Panc1 (cell line): ENCODE data around the gene ETHE1. TPM values are rescaled to one million over a fixed set of nuclear protein-coding genes. Genes with fewer than 3 reads are reported as not detected.

ENCODE experiments used
- ATAC-seq: fragments of 200-7000 bp; cut with Tn5 transposase; 2 replicates; pipeline ENCODE4 v1.9.1; 2020; ENCODE audit warnings: mild to moderate bottlenecking, moderate library complexity
- BruUV-seq: library from RNA; stranded (reverse); fragments of 400-500 nt; replicated peaks from 2 replicates; lab custom pipeline; 2021; lab: Mats Ljungman, UMichigan
- CTCF ChIA-PET: fragments of 300-600 bp; sonication (Branson Sonifier 250); formaldehyde crosslinking; loops from one replicate; lab custom pipeline; 2022; ENCODE audit warnings: antibody characterized with exemption; lab: Charles Lee
- POLR2A ChIA-PET: fragments of 300-600 bp; sonication (Branson Sonifier 250); formaldehyde crosslinking; loops from one replicate; lab custom pipeline; 2022; ENCODE audit warnings: antibody characterized with exemption; lab: Charles Lee
- DNase-seq: peaks from one replicate; pipeline ENCODE4 v3.0.0-alpha.2; 2010; ENCODE audit warnings: low read depth, low spot score
- H3K27ac ChIP-seq: 2 replicates; pipeline ENCODE4 v1.5.1; 2011; ENCODE audit warnings: mild to moderate bottlenecking, low read length, inconsistent platforms
- H3K27me3 ChIP-seq: fragments of 200-500 bp; sonication (Bioruptor generic); 2 replicates; pipeline ENCODE4 v1.6.0; 2014; ENCODE audit warnings: low read length, inconsistent platforms; ENCODE audit not compliant: control insufficient read depth, insufficient read depth
- H3K36me3 ChIP-seq: fragments of 200-500 bp; sonication (Bioruptor generic); 2 replicates; pipeline ENCODE4 v1.5.1; 2014; ENCODE audit warnings: inconsistent platforms, mild to moderate bottlenecking, low read length, moderate library complexity; ENCODE audit not compliant: control insufficient read depth, insufficient read depth
- H3K4me1 ChIP-seq: 2 replicates; pipeline ENCODE4 v1.5.1; 2011; ENCODE audit warnings: inconsistent platforms, mild to moderate bottlenecking, low read length, moderate library complexity; ENCODE audit not compliant: control insufficient read depth, insufficient read depth
- H3K4me3 ChIP-seq, 2 experiments: 2 replicates each; pipeline ENCODE4 v1.5.1; 2011 to 2012; ENCODE audit warnings: low read depth in 2 of 2, low read length in 2 of 2, mild to moderate bottlenecking in 2 of 2, inconsistent platforms in 1 of 2, moderate library complexity in 1 of 2
- H3K9me3 ChIP-seq: fragments of 200-500 bp; sonication (Bioruptor generic); 2 replicates; pipeline ENCODE4 v1.5.1; 2014; ENCODE audit warnings: low read depth, mild to moderate bottlenecking, inconsistent platforms, low read length, moderate library complexity; ENCODE audit not compliant: control insufficient read depth, insufficient read depth
- POLR2AphosphoS5 ChIP-seq: IDR thresholded peaks from 2 replicates; pipeline ENCODE4 v1.6.1; 2012; ENCODE audit warnings: mild to moderate bottlenecking, low read depth, low read length, moderate library complexity
- SIN3A ChIP-seq: IDR thresholded peaks from 2 replicates; pipeline ENCODE4 v1.6.1; 2012; ENCODE audit warnings: low read depth, mild to moderate bottlenecking, low read length, moderate library complexity, borderline replicate concordance; ENCODE audit not compliant: insufficient read depth
- TCF7L2 ChIP-seq: IDR thresholded peaks from 2 replicates; pipeline ENCODE4 v1.6.1; 2011; ENCODE audit warnings: mild to moderate bottlenecking, low read depth, low read length, inconsistent platforms
- in situ Hi-C: cut with HindIII; loops from 2 replicates; pipeline ENCODE4 v1.10.0; 2016; ENCODE audit warnings: low sequenced_read_pairs, low pct_unique_long_range_greater_than_20kb
- intact Hi-C: fragments of 100-400 bp; cut with micrococcal nuclease; formaldehyde crosslinking; loops from one replicate; pipeline ENCODE4 v1.10.0; 2022; ENCODE audit not compliant: unreplicated experiment
- total RNA-seq: library from RNA; stranded (reverse); gene quantifications from one replicate; pipeline ENCODE4 v1.2.1, GENCODE V29; 2021; ENCODE audit not compliant: unreplicated experiment
- TF ChIP-seq, protein P1 (sequence below), 2 experiments: IDR thresholded peaks; 2 replicates each; pipeline ENCODE4 v1.6.1; 2011 to 2012; ENCODE audit warnings: low read depth in 2 of 2, control low read depth in 1 of 2, low read length in 1 of 2, mild to moderate bottlenecking in 1 of 2, moderate library complexity in 1 of 2; ENCODE audit not compliant: insufficient read depth in 1 of 2
- TF ChIP-seq, protein P2 (sequence below): fragments of 450-650 bp; IDR thresholded peaks from 2 replicates; pipeline ENCODE4 v1.5.1; 2017; ENCODE audit warnings: mild to moderate bottlenecking

The ETHE1 gene
- total RNA-seq, 1 experiment from 2014 or later: 15.6 TPM

DNA sequence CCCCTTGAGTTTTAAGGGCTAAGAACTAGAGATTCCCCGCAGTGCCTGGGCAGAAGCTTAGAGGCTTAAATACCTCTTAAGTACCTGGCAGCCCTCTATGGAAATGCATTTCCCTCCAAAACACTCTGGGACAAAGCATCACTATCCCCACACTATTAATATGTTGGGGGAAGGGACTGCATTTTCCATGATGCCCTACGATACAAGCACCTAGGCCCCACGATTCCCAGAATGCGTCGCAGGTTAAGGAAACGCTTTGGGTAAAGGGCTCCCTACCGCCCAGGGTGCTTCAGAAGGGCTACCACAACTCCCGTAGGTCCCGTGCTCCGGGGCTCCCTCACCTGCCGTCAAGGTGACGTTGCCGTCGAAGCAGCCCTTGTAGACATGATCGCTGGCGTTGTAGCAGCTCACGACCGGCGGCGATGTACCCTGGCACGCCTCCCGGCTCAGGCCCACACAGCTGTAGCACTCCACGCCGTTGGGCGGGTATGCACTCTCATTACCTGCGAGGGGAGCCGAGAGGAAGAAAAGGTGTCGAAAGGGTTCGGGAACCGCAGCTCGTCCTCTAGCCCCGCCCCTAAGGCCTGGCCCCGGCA, 64.1 kb downstream of the ETHE1 start:
- no peaks in the 10 kb centered on the region for H3K9me3 ChIP-seq
- H3K27ac ChIP-seq: no peak overlapping the region; the same call in 1 of the 2 replicates
- CTCF ChIA-PET: interaction anchor here (0.6 to 1.4 kb wide), 2 partner anchors 16 to 55 kb away, joined by 9 to 12 read pairs; no protein-coding TSS in a partner anchor
- H3K4me3 ChIP-seq: peak overlapping the region; percentile 57 to 72
- H3K4me1 ChIP-seq: peaks cover 3% of the 10 kb centered on the region; the same call in 1 of the 2 replicates
- POLR2A ChIA-PET: interaction anchor here (0.6 kb wide), 1 partner anchor 54 kb away, joined by 7 read pairs; no protein-coding TSS in a partner anchor
- in situ Hi-C loops: no loop called here
- ATAC-seq (no peak), DNase-seq (no peak)
- no peaks in the 10 kb centered on the region for H3K27me3 ChIP-seq
- TF ChIP-seq, protein P1, sequence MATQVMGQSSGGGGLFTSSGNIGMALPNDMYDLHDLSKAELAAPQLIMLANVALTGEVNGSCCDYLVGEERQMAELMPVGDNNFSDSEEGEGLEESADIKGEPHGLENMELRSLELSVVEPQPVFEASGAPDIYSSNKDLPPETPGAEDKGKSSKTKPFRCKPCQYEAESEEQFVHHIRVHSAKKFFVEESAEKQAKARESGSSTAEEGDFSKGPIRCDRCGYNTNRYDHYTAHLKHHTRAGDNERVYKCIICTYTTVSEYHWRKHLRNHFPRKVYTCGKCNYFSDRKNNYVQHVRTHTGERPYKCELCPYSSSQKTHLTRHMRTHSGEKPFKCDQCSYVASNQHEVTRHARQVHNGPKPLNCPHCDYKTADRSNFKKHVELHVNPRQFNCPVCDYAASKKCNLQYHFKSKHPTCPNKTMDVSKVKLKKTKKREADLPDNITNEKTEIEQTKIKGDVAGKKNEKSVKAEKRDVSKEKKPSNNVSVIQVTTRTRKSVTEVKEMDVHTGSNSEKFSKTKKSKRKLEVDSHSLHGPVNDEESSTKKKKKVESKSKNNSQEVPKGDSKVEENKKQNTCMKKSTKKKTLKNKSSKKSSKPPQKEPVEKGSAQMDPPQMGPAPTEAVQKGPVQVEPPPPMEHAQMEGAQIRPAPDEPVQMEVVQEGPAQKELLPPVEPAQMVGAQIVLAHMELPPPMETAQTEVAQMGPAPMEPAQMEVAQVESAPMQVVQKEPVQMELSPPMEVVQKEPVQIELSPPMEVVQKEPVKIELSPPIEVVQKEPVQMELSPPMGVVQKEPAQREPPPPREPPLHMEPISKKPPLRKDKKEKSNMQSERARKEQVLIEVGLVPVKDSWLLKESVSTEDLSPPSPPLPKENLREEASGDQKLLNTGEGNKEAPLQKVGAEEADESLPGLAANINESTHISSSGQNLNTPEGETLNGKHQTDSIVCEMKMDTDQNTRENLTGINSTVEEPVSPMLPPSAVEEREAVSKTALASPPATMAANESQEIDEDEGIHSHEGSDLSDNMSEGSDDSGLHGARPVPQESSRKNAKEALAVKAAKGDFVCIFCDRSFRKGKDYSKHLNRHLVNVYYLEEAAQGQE (IDR thresholded peaks at IDR 0.05; ENCODE audit: insufficient read depth in 1 of 2, low read depth in 2 of 2, low read length in 1 of 2): no peak
- TF ChIP-seq TCF7L2: no peak
- no peak for TF ChIP-seq POLR2AphosphoS5
- TF ChIP-seq SIN3A: no peak
- TF ChIP-seq, protein P2, sequence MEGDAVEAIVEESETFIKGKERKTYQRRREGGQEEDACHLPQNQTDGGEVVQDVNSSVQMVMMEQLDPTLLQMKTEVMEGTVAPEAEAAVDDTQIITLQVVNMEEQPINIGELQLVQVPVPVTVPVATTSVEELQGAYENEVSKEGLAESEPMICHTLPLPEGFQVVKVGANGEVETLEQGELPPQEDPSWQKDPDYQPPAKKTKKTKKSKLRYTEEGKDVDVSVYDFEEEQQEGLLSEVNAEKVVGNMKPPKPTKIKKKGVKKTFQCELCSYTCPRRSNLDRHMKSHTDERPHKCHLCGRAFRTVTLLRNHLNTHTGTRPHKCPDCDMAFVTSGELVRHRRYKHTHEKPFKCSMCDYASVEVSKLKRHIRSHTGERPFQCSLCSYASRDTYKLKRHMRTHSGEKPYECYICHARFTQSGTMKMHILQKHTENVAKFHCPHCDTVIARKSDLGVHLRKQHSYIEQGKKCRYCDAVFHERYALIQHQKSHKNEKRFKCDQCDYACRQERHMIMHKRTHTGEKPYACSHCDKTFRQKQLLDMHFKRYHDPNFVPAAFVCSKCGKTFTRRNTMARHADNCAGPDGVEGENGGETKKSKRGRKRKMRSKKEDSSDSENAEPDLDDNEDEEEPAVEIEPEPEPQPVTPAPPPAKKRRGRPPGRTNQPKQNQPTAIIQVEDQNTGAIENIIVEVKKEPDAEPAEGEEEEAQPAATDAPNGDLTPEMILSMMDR: no peak
- BruUV-seq: no TSS peak
- H3K36me3 ChIP-seq: no peaks in the 10 kb centered on the region
- intact Hi-C loops: no loop called here

DNA sequence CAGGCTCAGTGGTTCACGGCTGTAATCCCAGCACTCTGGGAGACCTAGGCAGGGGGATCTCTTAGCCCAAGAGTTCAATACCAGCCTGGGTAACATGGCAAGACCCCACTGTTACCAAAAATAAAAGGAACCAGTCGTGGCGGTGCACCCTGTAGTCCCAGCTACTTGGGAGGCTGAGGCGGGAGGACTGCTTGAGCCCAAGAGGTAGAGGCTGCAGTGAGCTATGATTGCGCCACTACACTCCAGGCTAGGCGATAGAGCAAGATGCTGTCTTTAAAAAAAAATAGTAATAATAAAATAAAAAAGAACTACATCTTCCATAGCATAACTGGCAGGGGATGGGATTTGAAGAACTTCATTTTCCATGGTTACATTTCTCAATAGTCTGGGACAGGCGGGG, 64.6 kb downstream of the ETHE1 start:
- BruUV-seq: no TSS peak
- H3K4me3 ChIP-seq: peak overlapping the region in 1 of 2 experiments; percentile 72; a peak in 2 of 4 replicates
- no peak for TF ChIP-seq SIN3A
- TF ChIP-seq, protein P2: no peak
- no peak for TF ChIP-seq TCF7L2
- DNase-seq (no peak), ATAC-seq (no peak)
- H3K4me1 ChIP-seq: no peaks in the 10 kb centered on the region
- no peaks in the 10 kb centered on the region for H3K27me3 ChIP-seq
- in situ Hi-C loops (no loop called here), intact Hi-C loops (no loop called here)
- no peaks in the 10 kb centered on the region for H3K9me3 ChIP-seq
- ChIA-PET CTCF (no interaction called here), POLR2A (interaction anchor here (0.6 kb wide), 1 partner anchor 54 kb away, joined by 7 read pairs; no protein-coding TSS in a partner anchor)
- no peaks in the 10 kb centered on the region for H3K36me3 ChIP-seq
- H3K27ac ChIP-seq: no peak overlapping the region
